B cell (primary cell): Measurements from ENCODE around the gene ARMH3. TPM values are rescaled to one million over a fixed set of nuclear protein-coding genes. Genes with fewer than 3 reads are reported as not detected.

ENCODE experiments used
- ATAC-seq: fragments of 200-7000 bp; cut with Tn5 transposase; one replicate; pipeline ENCODE4 v1.10.0; 2021; ENCODE audit warnings: low read depth, mild to moderate bottlenecking, moderate number of reproducible peaks, moderate library complexity
- CTCF ChIA-PET: fragments of 350-600 bp; sonication (Branson Sonifier 250); formaldehyde crosslinking; loops from one replicate; lab custom pipeline; 2021; ENCODE audit warnings: antibody characterized with exemption, inconsistent platforms; lab: Charles Lee
- POLR2A ChIA-PET: fragments of 350-600 bp; sonication (Branson Sonifier 250); formaldehyde crosslinking; loops from one replicate; lab custom pipeline; 2021; ENCODE audit warnings: antibody characterized with exemption; lab: Charles Lee
- DNase-seq: peaks from one replicate; pipeline ENCODE4 v3.0.0; 2013
- H2AFZ ChIP-seq: 2 replicates; pipeline ENCODE4 v1.6.1; 2012; ENCODE audit warnings: mild to moderate bottlenecking, low read depth, low read length; ENCODE audit not compliant: insufficient read depth, poor library complexity, severe bottlenecking
- H3K27ac ChIP-seq, 2 donors: 1 replicate in 1 of 2; 2 replicates in 1 of 2; pipeline ENCODE4 v1.5.1; 2012 to 2013; ENCODE audit warnings: low read length in 2 of 2, mild to moderate bottlenecking in 2 of 2, moderate library complexity in 1 of 2
- H3K27me3 ChIP-seq, 4 experiments: fragments of 200-600 bp in 1 of 4; sonication (generic) in 1 of 4; replicated peaks in 1 of 4; 1 replicate in 2 of 4; 2 replicates in 2 of 4; pipeline versions ENCODE4 v1.6.1 to v1.7.0; 2013 to 2016; ENCODE audit warnings: low read length in 3 of 4, mild to moderate bottlenecking in 2 of 4, mixed read lengths in 1 of 4, moderate library complexity in 1 of 4; ENCODE audit not compliant: insufficient read depth in 4 of 4, control insufficient read depth in 3 of 4; ENCODE audit errors: control extremely low read depth in 1 of 4
- H3K36me3 ChIP-seq, 2 experiments: replicated peaks in 1 of 2; 1 replicate in 1 of 2; 2 replicates in 1 of 2; pipeline versions ENCODE4 v1.6.1 to v1.7.1; 2013; ENCODE audit warnings: low read length in 1 of 2; ENCODE audit not compliant: insufficient read depth in 2 of 2, control insufficient read depth in 1 of 2; ENCODE audit errors: control extremely low read depth in 1 of 2, extremely low read depth in 1 of 2
- H3K4me1 ChIP-seq, 2 donors: fragments of 200-600 bp in 1 of 2; sonication (generic) in 1 of 2; 1 replicate in 1 of 2; 2 replicates in 1 of 2; pipeline versions ENCODE4 v1.5.1 to v1.6.1; 2013 to 2017; ENCODE audit warnings: low read length in 2 of 2; ENCODE audit not compliant: control insufficient read depth in 2 of 2, insufficient read depth in 2 of 2
- H3K4me2 ChIP-seq: replicated peaks from 2 replicates; pipeline ENCODE3; 2012; ENCODE audit warnings: mild to moderate bottlenecking, low read depth, low read length; ENCODE audit not compliant: poor library complexity, severe bottlenecking
- H3K4me3 ChIP-seq, 5 experiments: fragments of 200-600 bp in 1 of 5; sonication (generic) in 1 of 5; 1 replicate in 3 of 5; 2 replicates in 2 of 5; pipeline versions ENCODE4 v1.5.1 to v1.7.0; 2011 to 2016; ENCODE audit warnings: low read length in 4 of 5, mild to moderate bottlenecking in 4 of 5, low read depth in 2 of 5, control low read depth in 1 of 5, moderate library complexity in 1 of 5; ENCODE audit not compliant: insufficient read depth in 1 of 5; ENCODE audit errors: control extremely low read depth in 1 of 5, extremely low read depth in 1 of 5
- H3K79me2 ChIP-seq: fragments of 200-600 bp; sonication (generic); one replicate; pipeline ENCODE4 v1.6.0; 2016; ENCODE audit warnings: low read length; ENCODE audit not compliant: control insufficient read depth, insufficient read depth
- H3K9ac ChIP-seq: fragments of 200-600 bp; sonication (generic); 2 replicates; pipeline ENCODE4 v1.6.1; 2017; ENCODE audit warnings: mild to moderate bottlenecking, low read length, moderate library complexity
- H3K9me3 ChIP-seq, 3 donors: one replicate each; pipeline versions ENCODE4 v1.6.1 to v1.7.1; 2013; ENCODE audit warnings: low read length in 2 of 3; ENCODE audit not compliant: control insufficient read depth in 2 of 3, insufficient read depth in 1 of 3; ENCODE audit errors: control extremely low read depth in 1 of 3
- H4K20me1 ChIP-seq: 2 replicates; pipeline ENCODE4 v1.6.0; 2012; ENCODE audit warnings: mild to moderate bottlenecking, low read length; ENCODE audit not compliant: insufficient read depth, control insufficient read depth, poor library complexity, severe bottlenecking
- H3K27ac Mint-ChIP-seq: one replicate; pipeline ENCODE4 v1.8.0; 2021; ENCODE audit warnings: mixed read lengths
- H3K27me3 Mint-ChIP-seq: one replicate; pipeline ENCODE4 v1.8.0; 2021; ENCODE audit warnings: mixed read lengths
- H3K4me1 Mint-ChIP-seq: one replicate; pipeline ENCODE4 v1.8.0; 2021; ENCODE audit warnings: mixed read lengths
- H3K4me3 Mint-ChIP-seq: one replicate; pipeline ENCODE4 v1.8.0; 2021; ENCODE audit warnings: mixed read lengths
- H3K9me3 Mint-ChIP-seq: one replicate; pipeline ENCODE4 v1.8.0; 2022; ENCODE audit warnings: mixed read lengths; ENCODE audit not compliant: insufficient read depth
- EZH2 ChIP-seq: IDR thresholded peaks from 2 replicates; pipeline ENCODE4 v1.6.1; 2012; ENCODE audit warnings: borderline replicate concordance, low read depth, mild to moderate bottlenecking, moderate library complexity, low read length; ENCODE audit not compliant: insufficient read depth, poor library complexity, severe bottlenecking
- WGBS: methylation state at CpG from one replicate; pipeline ENCODE4 v1.1.5; 2013; ENCODE audit warnings: missing lambda C conversion rate; ENCODE audit not compliant: insufficient coverage; 5-methylcytosine and 5-hydroxymethylcytosine counted together
- intact Hi-C: fragments of 100-400 bp; cut with micrococcal nuclease; formaldehyde crosslinking; loops from one replicate; pipeline ENCODE4 v1.10.0; 2022
- polyA plus RNA-seq: library from polyadenylated mRNA; depleted of rRNA; stranded (reverse); fragments of >200 nt; gene quantifications from 2 replicates; pipeline ENCODE4 v1.2.3, GENCODE V29; 2012
- total RNA-seq, 2 donors: library from RNA; stranded (reverse); fragments of 120-200 nt in 1 of 2; gene quantifications; 1 replicate in 1 of 2; 2 replicates in 1 of 2; pipeline versions ENCODE4 v1.2.3 to v1.2.4, GENCODE V29; 2013 to 2022
- TF ChIP-seq, protein P1 (sequence below): fragments of 200-600 bp; IDR thresholded peaks from one replicate; pipeline ENCODE4 v1.8.0; 2022; ENCODE audit warnings: antibody characterized with exemption, mild to moderate bottlenecking

Gene ARMH3
- total and polyA plus RNA-seq, 2 donors (not counting 1 experiment from before 2014, with no cell fraction given), result 33.4 to 40.7 TPM

DNA sequence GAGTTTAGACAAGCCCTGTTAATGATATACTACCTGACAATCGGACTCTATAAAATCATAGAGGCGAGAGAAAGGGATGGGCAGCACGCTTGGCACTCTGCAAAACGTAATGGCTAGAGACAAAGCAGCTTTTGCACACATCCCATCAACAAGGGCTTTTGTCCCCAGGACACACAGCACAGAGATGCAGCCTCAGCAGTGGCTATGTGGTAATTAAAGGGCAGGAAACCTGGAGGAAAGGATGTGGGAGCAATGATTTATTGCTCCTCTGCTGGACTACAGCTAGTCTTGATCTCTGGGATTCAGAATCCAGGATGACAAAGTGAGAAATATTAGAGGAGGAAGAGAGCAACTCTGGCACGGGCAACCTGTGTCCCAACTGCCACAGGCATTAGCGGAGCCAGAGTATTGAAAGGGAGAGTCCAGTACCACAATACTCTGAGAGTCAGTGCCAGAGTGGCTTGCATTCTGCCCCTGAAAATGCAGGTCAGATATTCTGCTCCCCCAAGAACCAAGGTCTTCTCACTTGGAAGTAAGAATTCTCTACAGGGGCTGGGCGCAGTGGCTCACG lies 96.5 kb downstream of the ARMH3 start:
- TF ChIP-seq, protein P1, sequence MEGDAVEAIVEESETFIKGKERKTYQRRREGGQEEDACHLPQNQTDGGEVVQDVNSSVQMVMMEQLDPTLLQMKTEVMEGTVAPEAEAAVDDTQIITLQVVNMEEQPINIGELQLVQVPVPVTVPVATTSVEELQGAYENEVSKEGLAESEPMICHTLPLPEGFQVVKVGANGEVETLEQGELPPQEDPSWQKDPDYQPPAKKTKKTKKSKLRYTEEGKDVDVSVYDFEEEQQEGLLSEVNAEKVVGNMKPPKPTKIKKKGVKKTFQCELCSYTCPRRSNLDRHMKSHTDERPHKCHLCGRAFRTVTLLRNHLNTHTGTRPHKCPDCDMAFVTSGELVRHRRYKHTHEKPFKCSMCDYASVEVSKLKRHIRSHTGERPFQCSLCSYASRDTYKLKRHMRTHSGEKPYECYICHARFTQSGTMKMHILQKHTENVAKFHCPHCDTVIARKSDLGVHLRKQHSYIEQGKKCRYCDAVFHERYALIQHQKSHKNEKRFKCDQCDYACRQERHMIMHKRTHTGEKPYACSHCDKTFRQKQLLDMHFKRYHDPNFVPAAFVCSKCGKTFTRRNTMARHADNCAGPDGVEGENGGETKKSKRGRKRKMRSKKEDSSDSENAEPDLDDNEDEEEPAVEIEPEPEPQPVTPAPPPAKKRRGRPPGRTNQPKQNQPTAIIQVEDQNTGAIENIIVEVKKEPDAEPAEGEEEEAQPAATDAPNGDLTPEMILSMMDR, result no peak
- no peak for TF ChIP-seq EZH2
- 94% methylated on average over 4 of the region's 8 CpGs for WGBS
- no peak for DNase-seq
- no peak overlapping the region for H3K4me3 Mint-ChIP-seq
- ChIA-PET POLR2A (no interaction called here), CTCF (interaction anchor here (1.0 to 4.3 kb wide), 3 partner anchors 9 to 50 kb away, joined by 3 to 26 read pairs (median 10); no protein-coding TSS in a partner anchor)
- H3K9ac ChIP-seq, result no peak overlapping the region
- H3K27ac ChIP-seq, result peak overlapping the region in 1 of 2 donors; percentile 73
- no peak overlapping the region for H2AFZ ChIP-seq
- peaks cover 6% of the 10 kb centered on the region for H3K79me2 ChIP-seq
- no peak overlapping the region for H3K4me2 ChIP-seq
- H3K9me3 ChIP-seq, result no peaks in the 10 kb centered on the region
- intact Hi-C loops, result no loop called here
- no peaks in the 10 kb centered on the region for H3K27me3 Mint-ChIP-seq
- ATAC-seq, result no peak
- H3K4me1 ChIP-seq, result peaks cover 14 to 29% of the 10 kb centered on the region in 2 donors
- no peak overlapping the region for H3K4me3 ChIP-seq
- peak overlapping the region; percentile 57 for H3K27ac Mint-ChIP-seq
- H3K4me1 Mint-ChIP-seq, result peaks cover 46% of the 10 kb centered on the region
- H3K9me3 Mint-ChIP-seq, result no peaks in the 10 kb centered on the region
- peaks cover 3 to 25% of the 10 kb centered on the region in 2 experiments for H3K36me3 ChIP-seq
- no peaks in the 10 kb centered on the region for H4K20me1 ChIP-seq
- no peaks in the 10 kb centered on the region for H3K27me3 ChIP-seq

DNA sequence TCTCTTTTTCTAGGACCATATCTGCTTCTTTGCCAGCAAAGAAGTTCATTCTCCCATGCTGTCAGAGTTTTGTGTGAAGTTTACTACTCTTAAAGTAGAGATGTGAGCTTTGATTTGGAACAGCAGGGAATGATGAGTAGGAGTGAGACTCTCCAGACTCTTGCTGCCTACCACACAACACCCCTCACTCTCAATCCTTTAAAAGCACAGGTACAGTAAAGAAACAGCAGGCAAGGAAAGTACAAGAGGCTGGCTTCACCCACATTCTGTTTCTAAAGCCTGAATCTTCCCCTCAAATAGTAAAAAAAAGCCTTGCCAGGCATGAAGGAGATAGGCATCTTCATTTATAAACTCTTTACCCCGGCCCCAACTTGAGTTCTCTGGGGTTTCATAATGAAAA lies 97.3 kb downstream of the ARMH3 start:
- Histone ChIP-seq H3K9ac (no peak overlapping the region), H3K27ac (peak overlapping the region in 1 of 2 donors; percentile 73), H3K36me3 (peaks cover 3 to 32% of the 10 kb centered on the region in 2 experiments), H3K4me2 (no peak overlapping the region), H3K9me3 (no peaks in the 10 kb centered on the region), H2AFZ (no peak overlapping the region), H3K79me2 (peaks cover 6% of the 10 kb centered on the region), H3K4me3 (no peak overlapping the region), H3K4me1 (peaks cover 14 to 29% of the 10 kb centered on the region in 2 donors), H3K27me3 (no peaks in the 10 kb centered on the region), H4K20me1 (no peaks in the 10 kb centered on the region)
- Mint-ChIP-seq H3K4me3 (no peak overlapping the region), H3K9me3 (peaks cover 2% of the 10 kb centered on the region), H3K27me3 (no peaks in the 10 kb centered on the region), H3K4me1 (peaks cover 43% of the 10 kb centered on the region), H3K27ac (peak overlapping the region; percentile 72)
- DNase-seq (no peak), ATAC-seq (no peak)
- ChIA-PET POLR2A (interaction anchor here (1.0 kb wide), 1 partner anchor 57 kb away, joined by 4 read pairs; no protein-coding TSS in a partner anchor), CTCF (interaction anchor here (1.1 to 4.3 kb wide), 4 partner anchors 10 to 71 kb away, joined by 3 to 26 read pairs (median 7); no protein-coding TSS in a partner anchor)
- no CpG with 5 or more reads among the region's 1 CpG for WGBS
- TF ChIP-seq, protein P1, result no peak
- no peak for TF ChIP-seq EZH2
- intact Hi-C loops, result no loop called here
